ENCODE data around the gene SMIM45.

Gene SMIM45

DNA sequence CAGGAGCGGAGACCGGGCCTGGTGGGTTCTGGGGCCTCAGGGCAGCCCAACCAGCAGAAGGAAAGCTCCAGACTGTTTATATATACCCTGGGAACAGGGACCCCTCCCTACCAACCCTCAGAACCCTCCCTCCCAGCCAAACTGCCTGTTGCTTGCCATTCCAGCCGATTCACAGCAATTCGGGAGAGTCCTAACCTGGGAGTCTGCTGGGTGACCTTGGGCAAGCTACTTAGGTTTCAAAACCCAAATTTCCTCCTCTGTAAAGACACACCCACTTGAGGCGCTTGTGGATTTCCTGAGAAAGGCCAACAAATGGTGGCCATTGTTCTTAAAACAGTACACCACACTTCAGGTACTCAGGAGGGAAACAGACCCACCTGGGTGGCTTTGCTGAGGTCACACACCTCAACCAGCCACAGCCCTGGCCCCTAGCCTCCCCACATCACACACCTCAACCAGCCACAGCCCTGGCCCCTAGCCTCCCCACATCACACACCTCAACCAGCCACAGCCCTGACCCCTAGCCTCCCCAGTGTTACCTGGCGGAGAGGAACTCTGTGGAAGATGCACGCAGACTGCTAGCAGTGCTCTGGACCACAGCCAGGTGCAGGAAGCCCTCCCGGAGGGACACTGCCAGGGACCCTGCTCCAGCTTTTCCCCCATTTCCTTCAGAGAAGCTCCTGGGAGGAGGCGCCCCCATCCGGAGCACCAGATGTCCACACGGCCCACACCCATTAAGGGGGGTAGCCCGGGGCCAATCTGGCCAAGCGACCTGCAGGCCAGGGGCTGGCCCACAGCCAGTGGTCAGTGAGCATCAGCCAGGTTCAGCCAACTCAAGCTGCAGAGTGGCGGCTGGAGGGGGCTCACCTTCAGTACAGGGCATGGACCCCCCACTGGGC, 43.3 kb upstream of the SMIM45 start:
- no peak overlapping the region for H3K4me3 ChIP-seq (ENCODE audit: insufficient read length, low read depth)
- no peak for DNase-seq (ENCODE audit: low read depth, low spot score)
- H3K9ac ChIP-seq (ENCODE audit: insufficient read length, low read depth) = no peak overlapping the region
- peaks cover 30% of the 10 kb centered on the region for H3K36me3 ChIP-seq (ENCODE audit: insufficient read depth, insufficient read length, low read length)
- H3K9me3 ChIP-seq (ENCODE audit: insufficient read depth, low read length) = no peaks in the 10 kb centered on the region
- no peak for TF ChIP-seq SUZ12 (IDR thresholded peaks at IDR 0.05; ENCODE audit: extremely low read depth, insufficient read depth, insufficient read length)
- no peak for TF ChIP-seq ZNF274 (IDR thresholded peaks at IDR 0.05; ENCODE audit: low read depth, low read length)
- TF ChIP-seq YY1 (IDR thresholded peaks at IDR 0.05; ENCODE audit: insufficient read depth, insufficient read length) = no peak
- H3K27me3 ChIP-seq (ENCODE audit: insufficient read depth, insufficient read length) = peaks cover 36% of the 10 kb centered on the region
- peaks cover 23% of the 10 kb centered on the region for H3K4me1 ChIP-seq (ENCODE audit: insufficient read depth, insufficient read length)

DNA sequence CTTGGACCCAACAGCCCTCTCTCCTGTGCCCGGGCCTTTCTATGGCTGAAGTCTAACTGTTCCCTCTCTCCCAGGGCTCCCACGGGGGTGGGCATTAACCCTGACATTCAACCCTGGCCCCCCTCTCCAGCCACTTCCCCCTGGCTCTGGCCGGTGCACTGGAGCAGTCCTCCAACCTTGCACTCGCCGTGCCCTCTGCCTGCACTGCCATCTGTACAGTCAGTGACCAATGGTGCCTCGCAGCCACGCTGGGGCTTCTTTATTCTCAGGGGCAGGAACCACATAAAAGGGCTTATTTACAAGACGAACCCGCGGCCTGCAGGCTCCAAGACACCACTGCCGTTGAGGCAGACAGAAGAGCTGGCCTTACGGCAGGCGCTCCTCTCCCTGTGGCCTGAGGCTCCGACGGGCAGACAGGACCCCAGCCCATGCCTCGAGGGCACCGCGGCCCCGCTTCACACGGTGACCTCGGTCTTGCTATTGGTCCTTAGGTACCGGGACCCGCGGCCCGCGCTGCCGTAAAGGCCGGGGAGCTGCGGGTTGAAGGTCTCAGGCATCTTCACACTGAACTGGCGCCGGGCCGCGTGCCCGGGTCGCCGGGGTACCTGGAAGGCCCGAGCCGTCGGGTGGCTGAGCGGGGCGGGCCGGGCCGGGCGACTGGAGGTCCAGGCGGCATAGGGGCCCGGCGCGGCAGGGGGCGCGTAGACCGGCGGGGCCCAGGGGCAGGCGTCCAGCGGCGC, 42.5 kb upstream of the SMIM45 start:
- TF ChIP-seq SUZ12 (IDR thresholded peaks at IDR 0.05; ENCODE audit: extremely low read depth, insufficient read depth, insufficient read length) = no peak
- Histone ChIP-seq H3K27me3 (ENCODE audit: insufficient read depth, insufficient read length) (peaks cover 44% of the 10 kb centered on the region), H3K4me3 (ENCODE audit: insufficient read length, low read depth) (no peak overlapping the region), H3K9me3 (ENCODE audit: insufficient read depth, low read length) (no peaks in the 10 kb centered on the region), H3K4me1 (ENCODE audit: insufficient read depth, insufficient read length) (peaks cover 23% of the 10 kb centered on the region), H3K36me3 (ENCODE audit: insufficient read depth, insufficient read length, low read length) (peaks cover 22% of the 10 kb centered on the region), H3K9ac (ENCODE audit: insufficient read length, low read depth) (peak overlapping the region; percentile 32)
- no peak for DNase-seq (ENCODE audit: low read depth, low spot score)

DNA sequence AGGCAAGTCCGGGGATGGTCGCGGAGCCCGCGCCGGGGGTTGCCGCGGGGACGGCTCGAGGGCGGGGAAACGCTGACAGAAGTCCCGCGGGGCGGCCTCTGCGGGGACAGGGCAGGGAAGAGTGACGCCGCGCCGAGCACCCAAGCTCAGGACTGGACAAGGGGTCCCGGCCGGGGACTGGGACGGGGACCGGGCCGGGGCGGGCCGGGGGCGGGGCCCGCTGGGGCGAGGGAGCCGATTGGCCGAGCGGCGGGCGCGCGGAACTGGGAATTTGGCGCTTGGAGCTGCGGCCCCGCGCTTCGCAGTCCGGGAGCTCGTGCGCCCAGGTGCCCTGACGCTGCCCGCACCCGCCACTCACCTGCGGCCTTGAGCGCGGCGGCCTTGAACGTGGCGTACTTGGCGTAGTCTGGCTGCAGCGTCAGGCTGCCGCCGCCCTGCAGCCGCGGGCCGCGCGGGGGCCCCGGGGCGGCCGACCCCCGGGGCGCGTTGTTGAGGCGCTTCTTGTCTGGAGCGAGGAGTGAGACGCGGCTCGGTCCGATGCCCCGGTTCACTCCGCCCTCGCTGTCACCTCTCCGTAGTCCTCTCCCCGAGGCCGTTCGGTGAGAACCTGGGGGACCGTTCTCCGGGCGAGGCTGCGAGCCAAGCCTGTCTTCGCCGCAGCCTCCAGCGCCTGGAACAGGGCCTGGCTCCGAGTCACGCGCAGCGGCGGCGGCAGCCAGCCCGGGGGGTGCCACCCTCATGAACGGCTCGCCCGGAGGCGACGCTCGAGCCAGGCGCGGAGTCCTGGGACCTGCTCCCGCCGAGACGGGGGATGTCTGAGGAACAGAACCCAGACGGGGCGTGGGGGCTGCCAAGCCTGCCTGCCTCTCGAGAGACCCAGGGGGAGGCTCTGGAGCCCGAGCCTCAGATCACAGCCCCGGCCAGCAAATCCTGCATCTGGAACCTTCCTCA, 41.6 kb upstream of the SMIM45 start:
- Histone ChIP-seq H3K27me3 (ENCODE audit: insufficient read depth, insufficient read length) (peaks cover 52% of the 10 kb centered on the region), H3K36me3 (ENCODE audit: insufficient read depth, insufficient read length, low read length) (peaks cover 14% of the 10 kb centered on the region), H3K4me3 (ENCODE audit: insufficient read length, low read depth) (no peak overlapping the region), H3K4me1 (ENCODE audit: insufficient read depth, insufficient read length) (peaks cover 23% of the 10 kb centered on the region), H3K9ac (ENCODE audit: insufficient read length, low read depth) (peak overlapping the region; percentile 50), H3K9me3 (ENCODE audit: insufficient read depth, low read length) (no peaks in the 10 kb centered on the region)
- TF ChIP-seq SUZ12 (IDR thresholded peaks at IDR 0.05; ENCODE audit: extremely low read depth, insufficient read depth, insufficient read length) = peak; percentile 48
- no peak for TF ChIP-seq YY1 (IDR thresholded peaks at IDR 0.05; ENCODE audit: insufficient read depth, insufficient read length)
- DNase-seq (ENCODE audit: low read depth, low spot score) = no peak

DNA sequence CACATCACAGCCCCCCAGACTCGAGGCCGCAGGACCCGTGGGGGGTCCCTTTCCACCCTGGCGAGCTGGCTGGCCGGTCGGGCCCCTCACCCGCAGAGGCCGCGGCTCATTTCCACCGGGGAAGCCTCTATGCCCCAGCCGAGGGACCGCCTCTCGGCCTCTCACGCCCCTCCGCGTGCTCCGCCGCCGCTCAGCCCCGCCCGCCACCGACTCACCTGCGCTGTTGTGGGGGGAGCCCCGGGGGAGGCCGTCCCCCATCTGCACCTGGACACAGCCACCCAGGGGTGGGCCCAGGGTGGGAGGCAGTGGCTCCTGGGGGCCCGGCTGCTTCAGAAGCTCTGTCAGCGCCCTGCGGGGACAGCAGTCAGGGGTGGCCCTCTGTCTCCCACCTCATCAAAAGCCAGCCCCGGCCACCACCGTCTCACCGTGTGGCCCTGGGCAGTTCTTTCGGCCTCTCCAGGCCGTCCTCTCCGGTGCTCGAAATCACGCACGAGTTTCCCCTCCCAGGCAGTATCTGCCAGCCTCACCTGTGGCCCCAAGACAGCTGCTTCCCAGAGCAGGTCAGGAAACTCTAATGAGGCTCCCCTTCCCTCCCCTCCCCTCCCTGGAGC, 40.8 kb upstream of the SMIM45 start:
- no peak for DNase-seq (ENCODE audit: low read depth, low spot score)
- H3K4me3 ChIP-seq (ENCODE audit: insufficient read length, low read depth) = no peak overlapping the region
- H3K9me3 ChIP-seq (ENCODE audit: insufficient read depth, low read length) = no peaks in the 10 kb centered on the region
- peaks cover 9% of the 10 kb centered on the region for H3K36me3 ChIP-seq (ENCODE audit: insufficient read depth, insufficient read length, low read length)
- TF ChIP-seq ZNF274 (IDR thresholded peaks at IDR 0.05; ENCODE audit: low read depth, low read length) (no peak), YY1 (IDR thresholded peaks at IDR 0.05; ENCODE audit: insufficient read depth, insufficient read length) (no peak), SUZ12 (IDR thresholded peaks at IDR 0.05; ENCODE audit: extremely low read depth, insufficient read depth, insufficient read length) (no peak)
- H3K4me1 ChIP-seq (ENCODE audit: insufficient read depth, insufficient read length) = peaks cover 23% of the 10 kb centered on the region
- H3K9ac ChIP-seq (ENCODE audit: insufficient read length, low read depth) = no peak overlapping the region
- peaks cover 60% of the 10 kb centered on the region for H3K27me3 ChIP-seq (ENCODE audit: insufficient read depth, insufficient read length)

DNA sequence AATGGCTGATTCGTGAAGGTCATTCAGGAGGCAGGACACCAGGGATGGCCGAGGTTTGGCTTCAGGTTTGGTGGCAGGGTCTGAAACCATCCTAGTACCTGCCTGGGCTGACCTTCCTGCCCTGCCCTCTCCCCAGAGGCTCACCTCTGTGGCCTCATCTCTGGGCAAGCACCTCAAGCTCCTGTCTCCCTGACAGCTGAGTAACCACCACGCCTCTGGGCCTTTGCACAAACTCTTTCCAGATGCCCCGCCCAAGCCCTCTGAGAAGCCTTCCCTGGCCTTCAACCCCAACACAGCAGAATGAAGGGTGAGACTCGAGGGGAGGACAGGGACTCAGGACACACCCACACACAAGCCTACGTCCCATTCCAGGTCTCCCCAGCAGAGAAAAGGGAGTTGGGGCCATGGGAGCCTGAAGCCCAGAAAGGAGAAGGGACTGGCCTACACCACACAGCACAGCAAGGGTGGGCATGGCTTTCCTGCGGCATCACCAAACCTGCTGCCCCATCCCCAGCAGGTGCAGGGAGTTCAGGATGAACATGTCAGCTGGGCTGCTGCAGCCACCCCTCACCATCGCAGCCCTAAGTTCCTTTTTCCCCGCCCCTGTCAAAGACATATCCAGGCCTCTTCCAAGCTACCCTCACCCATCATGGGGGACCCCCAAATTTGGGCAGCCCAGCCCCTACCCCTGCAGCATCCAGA, 39.5 kb upstream of the SMIM45 start:
- no peak overlapping the region for H3K9ac ChIP-seq (ENCODE audit: insufficient read length, low read depth)
- TF ChIP-seq YY1 (IDR thresholded peaks at IDR 0.05; ENCODE audit: insufficient read depth, insufficient read length) (no peak), SUZ12 (IDR thresholded peaks at IDR 0.05; ENCODE audit: extremely low read depth, insufficient read depth, insufficient read length) (no peak), ZNF274 (IDR thresholded peaks at IDR 0.05; ENCODE audit: low read depth, low read length) (no peak)
- no peak for DNase-seq (ENCODE audit: low read depth, low spot score)
- H3K4me1 ChIP-seq (ENCODE audit: insufficient read depth, insufficient read length) = peaks cover 21% of the 10 kb centered on the region
- H3K9me3 ChIP-seq (ENCODE audit: insufficient read depth, low read length) = no peaks in the 10 kb centered on the region
- peaks cover 6% of the 10 kb centered on the region for H3K36me3 ChIP-seq (ENCODE audit: insufficient read depth, insufficient read length, low read length)
- peaks cover 74% of the 10 kb centered on the region for H3K27me3 ChIP-seq (ENCODE audit: insufficient read depth, insufficient read length)
- H3K4me3 ChIP-seq (ENCODE audit: insufficient read length, low read depth) = no peak overlapping the region

DNA sequence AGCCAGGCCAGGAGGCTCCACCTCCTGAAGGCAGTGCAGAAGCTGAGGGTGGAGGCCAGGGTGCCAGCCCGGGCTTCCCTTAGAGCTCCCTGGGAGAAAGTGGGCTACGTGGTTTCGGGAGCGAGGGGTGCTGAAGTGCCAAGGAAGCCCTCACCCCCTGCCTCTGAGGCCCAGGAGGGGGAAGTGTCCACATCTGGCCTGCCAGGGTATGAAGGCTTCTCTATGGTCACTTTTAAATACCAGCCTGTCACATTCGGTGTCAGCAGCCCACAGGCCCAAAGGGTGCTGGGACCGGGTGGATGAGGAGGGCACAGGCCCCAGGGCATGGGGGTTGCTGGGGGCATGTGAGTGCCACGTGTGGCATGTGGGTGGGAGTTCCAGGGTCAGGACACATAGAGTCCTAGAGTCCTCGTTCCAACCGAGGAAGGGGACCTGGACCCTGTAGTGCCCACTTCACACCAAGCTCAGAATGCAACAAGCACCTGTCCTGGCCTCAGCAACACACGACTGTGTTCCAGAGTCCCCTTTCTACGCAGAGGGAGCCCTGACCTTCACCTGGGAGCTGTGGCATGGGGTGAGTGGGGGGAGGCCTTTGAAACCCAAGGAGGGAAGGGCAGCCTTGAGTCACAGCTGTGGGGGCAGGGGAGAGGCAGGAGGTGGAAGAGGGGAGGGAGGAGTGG, 38.8 kb upstream of the SMIM45 start:
- no peaks in the 10 kb centered on the region for H3K9me3 ChIP-seq (ENCODE audit: insufficient read depth, low read length)
- no peak for DNase-seq (ENCODE audit: low read depth, low spot score)
- peaks cover 18% of the 10 kb centered on the region for H3K4me1 ChIP-seq (ENCODE audit: insufficient read depth, insufficient read length)
- H3K36me3 ChIP-seq (ENCODE audit: insufficient read depth, insufficient read length, low read length) = no peaks in the 10 kb centered on the region
- no peak overlapping the region for H3K9ac ChIP-seq (ENCODE audit: insufficient read length, low read depth)
- H3K4me3 ChIP-seq (ENCODE audit: insufficient read length, low read depth) = no peak overlapping the region
- H3K27me3 ChIP-seq (ENCODE audit: insufficient read depth, insufficient read length) = peaks cover 81% of the 10 kb centered on the region
- TF ChIP-seq ZNF274 (IDR thresholded peaks at IDR 0.05; ENCODE audit: low read depth, low read length) (no peak), SUZ12 (IDR thresholded peaks at IDR 0.05; ENCODE audit: extremely low read depth, insufficient read depth, insufficient read length) (no peak), YY1 (IDR thresholded peaks at IDR 0.05; ENCODE audit: insufficient read depth, insufficient read length) (no peak)

Data from NT2/D1 (cell line).